HG02852 (cell line): ENCODE data around the gene MT1M.
"Not testable (repeated sequence)": the region's sequence is repeated elsewhere in the genome, so short reads cannot be mapped to it uniquely, and the experiment has no call there.

Source experiments
- ATAC-seq: cut with Tn5 transposase; IDR thresholded peaks from one replicate; pipeline ENCODE4 v1.9.1; 2021; ENCODE audit warnings: mild to moderate bottlenecking, moderate library complexity; ENCODE audit not compliant: unreplicated experiment

The MT1M gene

DNA sequence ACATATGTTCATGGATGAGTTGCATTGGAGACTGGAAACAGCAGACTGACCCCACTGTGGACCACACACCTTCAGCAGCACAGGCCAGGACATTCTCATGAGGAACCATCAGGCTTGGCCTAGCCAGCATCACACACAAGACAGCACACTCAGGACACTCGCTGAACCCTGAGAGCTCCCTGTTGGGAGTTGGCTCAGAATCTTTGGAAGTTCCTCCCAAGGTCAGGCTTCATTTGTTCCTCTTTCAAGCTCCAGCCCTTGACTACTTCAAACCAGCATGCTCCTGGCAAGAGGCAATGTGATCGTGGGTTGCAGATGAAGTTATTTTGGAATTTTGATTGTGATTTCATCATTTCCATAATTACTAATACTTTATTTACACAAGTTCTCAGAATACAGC, 39.2 kb downstream of the MT1M start:
- ATAC-seq, result not testable (repeated sequence)

DNA sequence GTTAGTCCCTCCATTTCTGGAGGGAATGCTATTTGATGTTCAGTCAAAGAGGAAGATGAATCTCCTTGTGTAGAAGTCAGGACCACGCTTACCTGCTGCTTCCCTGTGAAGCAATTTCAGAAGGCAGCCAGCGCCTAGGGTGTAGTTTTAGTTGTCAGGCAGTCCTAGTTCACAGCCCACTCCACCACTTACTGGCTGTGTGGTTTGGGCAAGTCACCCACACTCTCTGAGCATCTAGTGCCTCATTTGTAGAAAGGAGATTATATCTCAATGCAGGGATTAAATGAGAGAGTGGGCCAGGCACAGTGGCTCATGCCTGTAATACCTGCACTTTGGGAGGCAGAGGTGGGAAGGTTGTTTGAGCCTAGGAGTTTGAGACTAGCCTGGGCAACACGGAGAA, 39.7 kb downstream of the MT1M start:
- ATAC-seq, result not testable (repeated sequence)

DNA sequence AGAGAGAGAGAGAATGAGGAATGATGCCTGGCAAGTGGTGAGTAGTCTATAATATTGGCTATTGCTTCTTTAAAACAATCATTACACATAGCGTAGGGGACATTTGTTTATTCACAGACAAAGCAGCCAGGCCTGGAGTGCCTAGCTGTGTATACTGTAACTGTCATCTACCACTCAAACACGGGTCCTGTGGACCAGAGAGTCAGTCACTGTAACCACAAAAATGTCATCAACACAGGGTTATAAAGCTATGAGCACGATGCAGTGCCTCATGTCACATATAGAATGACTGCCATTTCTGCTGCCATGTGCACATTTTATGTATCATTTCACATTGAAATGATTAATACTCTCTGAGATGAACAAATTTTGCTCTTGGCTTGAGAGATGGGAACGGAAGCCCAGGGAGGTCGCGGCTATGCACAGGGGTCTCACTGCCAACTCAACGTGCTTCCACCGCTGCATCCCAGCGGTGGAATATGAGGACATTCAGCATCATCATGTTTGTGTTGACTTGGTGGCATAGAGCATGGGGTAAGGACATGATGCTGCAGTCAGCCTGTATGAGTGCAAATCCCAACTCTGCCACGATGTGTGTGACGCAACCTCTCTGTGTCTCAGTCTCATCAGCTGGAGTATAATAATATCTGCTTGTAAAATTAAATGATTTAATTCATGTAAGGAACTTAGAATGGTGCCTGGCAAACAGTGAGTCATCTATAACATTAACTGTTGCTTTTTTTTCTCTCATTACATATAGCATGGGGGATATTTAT, 40.5 kb downstream of the MT1M start:
- ATAC-seq, result no peak

DNA sequence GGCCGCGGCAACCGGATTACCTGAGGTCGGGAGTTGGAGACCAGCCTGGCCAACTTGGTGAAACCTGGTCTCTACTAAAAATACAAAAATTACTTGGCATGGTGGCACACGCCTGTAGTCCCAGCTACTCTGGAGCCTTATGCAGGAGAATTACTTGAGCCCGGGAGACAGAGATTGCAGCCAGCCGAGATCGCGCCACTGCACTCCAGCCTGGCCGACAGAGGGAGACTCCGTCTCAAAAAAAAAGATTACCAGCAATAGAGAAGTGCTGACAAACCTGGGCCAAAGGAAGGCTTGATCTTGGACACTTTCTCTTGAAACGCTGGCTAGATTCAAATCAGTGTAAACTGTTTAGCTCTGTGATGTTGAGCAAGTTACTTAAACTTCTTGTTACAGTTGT, 41.5 kb downstream of the MT1M start:
- no peak for ATAC-seq

DNA sequence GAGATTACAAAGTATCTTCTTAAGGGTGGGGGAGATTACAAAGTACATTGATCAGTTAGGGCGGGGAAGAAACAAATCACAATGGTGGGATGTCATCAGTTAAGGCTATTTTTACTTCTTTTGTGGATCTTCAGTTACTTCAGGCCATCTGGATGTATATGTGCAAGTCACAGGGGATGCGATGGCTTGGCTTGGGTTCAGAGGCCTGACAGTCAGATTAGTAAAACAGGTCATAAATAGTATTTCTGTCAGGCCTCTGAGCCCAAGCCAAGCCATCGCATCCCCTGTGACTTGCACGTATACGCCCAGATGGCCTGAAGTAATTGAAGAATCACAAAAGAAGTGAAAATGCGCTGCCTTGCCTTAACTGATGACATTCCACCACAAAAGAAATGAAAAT, 42.1 kb downstream of the MT1M start:
- ATAC-seq, result not testable (repeated sequence)

DNA sequence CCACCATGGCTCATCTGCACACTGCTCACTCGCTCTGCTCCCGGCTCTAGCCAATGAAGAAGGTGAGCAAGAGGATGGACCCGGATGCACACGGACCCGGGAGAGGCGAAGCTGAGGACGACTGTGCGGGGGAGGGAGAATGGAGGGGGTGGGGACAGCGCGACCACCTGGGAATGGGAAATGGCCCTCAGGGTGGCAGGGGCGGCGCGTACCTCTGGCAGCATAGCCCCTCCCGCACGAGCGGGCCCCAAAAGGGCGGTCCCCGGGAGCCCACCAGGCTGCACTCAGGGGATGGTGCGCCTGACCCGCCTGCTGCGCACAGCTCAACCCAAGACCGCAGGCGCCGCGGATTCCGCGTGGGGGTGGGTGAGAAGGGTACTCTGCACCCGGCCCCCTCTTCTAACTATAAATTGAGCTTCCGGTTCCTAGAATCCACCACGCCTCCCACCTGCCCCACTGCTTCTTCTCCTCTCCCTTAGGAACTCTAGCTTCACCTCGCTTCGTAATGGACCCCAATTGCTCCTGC, 43.3 kb downstream of the MT1M start:
- no peak for ATAC-seq

DNA sequence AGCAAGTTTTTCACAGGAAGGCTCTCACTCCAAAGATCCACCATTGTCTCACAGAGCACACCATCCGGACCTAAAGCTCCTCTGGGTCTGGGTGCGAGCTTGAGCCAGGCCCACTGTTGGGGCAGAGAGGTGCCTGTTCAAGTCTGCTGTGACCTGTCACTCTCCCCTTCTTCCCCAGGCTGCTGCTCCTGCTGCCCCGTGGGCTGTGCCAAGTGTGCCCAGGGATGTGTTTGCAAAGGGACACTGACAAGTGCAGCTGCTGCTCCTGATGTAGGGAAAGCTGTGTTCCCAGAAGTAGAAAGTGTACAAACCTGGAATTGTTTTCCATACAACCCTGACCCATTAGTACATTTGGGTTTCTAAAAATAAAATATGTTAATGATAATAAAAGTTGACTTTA, 45.0 kb downstream of the MT1M start:
- ATAC-seq, result no peak

DNA sequence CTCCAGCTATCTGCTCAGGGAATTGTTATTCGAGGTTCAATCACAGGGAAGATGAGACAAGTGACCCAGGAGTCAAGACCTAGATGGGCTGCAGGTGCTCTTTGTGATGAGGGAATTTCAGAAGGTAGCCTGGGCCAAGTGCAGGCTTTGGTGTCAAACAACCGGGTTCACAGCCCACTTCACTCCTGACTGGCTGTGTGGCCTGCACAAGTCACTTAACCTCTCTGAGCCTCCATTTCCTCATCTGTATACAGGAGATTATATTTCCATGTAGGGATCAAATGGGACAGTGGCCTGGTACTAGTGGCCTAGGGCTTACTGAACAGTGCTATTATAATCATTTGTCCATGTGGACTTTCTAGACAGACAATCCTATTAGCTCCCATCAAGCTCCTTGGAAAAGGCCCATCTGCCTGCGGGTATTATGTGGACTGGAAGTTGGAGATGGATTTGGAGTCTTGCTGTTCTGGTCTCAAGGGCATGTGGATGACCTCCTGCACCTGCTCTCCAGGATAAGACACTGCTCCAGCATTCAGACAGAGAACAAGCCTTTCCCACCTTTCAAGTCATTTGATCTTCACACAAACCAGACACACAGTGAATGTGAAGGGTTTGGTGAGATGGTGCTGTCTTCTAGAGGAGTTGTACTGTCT, 46.7 kb downstream of the MT1M start:
- no peak for ATAC-seq

DNA sequence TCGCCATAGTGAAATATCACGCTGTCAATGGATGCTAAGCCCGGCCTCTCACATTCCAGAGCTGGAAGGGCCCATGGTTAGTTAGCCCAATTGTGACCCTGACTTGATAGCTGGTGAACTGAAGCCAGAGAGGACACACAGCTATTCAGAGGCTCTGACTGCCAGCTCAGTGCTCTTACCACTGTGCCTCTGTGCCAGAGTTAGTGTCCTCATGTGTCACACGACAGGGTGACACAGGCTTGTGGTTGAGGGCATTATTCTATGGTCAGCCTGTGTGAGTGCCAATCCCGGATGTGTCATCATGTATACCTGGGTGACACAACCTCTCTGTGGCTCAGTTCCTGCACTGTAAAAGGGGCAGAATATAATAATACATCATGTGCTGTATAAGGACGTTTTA, 47.4 kb downstream of the MT1M start:
- ATAC-seq, result no peak

DNA sequence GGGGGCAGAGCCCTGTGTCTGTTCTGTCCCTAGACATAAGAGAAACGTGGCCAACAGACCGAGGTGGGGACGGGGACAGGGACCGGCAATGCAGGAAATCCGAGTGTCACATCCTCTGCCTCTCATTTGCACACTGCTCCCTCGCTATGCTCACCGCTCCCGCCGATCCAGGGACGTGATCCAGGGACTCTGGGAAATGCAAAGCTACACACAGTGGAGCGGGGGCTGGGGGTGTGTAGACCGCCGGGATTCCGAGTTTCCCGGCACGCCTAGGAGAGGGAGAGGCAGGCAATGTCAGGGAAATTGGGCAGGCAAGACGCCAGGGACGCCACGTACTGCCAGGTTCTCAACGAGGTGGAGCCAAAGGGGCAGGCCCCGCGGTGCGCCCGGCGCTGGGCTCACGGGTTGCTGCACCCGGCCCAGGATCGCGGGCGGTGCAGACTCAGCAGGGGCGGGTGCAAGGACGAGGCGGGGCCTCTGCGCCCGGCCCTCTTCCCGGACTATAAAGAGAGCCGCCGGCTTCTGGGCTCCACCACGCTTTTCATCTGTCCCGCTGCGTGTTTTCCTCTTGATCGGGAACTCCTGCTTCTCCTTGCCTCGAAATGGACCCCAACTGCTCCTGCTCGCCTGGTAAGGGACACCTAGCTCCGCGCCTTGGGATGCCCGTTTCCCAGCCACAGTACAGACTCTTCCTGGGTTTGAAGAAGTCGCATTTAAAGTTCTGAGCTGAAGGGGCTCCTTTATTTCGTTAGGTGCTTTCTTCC, 49.7 kb downstream of the MT1M start, which contains the start of gene MT1X:
TSS of gene MT1X (plus strand) at position 532 of the 764 bp plus-strand sequence. CDS start at position 603, 71 bp downstream.
- peak; percentile 98 for ATAC-seq

DNA sequence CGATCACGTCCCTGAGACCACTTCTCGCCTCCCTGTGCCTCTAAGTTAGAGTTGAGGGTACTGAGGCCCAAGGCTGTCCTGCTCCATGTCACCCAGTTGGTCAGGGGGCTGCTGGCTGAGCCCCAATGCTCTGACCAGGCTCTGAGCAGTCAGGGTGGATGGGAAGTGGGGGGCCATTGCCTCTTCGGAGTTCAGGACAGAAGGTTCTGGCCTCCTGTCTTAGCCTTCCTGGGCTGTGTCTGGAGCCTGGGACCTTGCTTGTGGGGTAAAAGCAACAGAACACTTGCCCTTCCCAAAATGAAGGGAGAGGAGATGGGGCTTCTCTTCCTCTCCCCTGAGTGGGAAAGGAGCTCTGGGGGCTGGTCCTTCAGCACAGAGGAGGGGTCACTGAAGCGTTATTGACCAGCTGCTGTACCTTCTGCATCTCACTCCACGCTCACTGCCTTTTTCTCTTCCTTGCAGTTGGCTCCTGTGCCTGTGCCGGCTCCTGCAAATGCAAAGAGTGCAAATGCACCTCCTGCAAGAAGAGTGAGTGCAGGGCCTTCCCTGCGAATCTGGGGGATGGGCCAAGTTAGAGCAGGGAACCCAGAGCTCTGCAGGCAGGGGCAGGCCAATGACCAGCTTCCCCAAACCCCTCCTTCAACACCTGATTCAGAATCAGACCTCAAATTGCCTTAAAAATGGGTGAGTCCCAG, 50.4 kb downstream of the MT1M start:
- ATAC-seq, result peak; percentile 7
